Muscle of back (tissue), 13 donors: ENCODE measurements around the gene IMMP1L. TPM values are rescaled to one million over a fixed set of nuclear protein-coding genes. Genes with fewer than 3 reads are reported as not detected.
A peak's percentile ranks its signal among the peaks of the same experiment; 100 is the strongest.
"Not testable (repeated sequence)": the region's sequence is repeated elsewhere in the genome, so short reads cannot be mapped to it uniquely, and the experiment has no call there.

Source experiments
- DNase-seq, 3 donors: peaks; one replicate each; pipeline versions ENCODE4 v3.0.0 to v3.0.0-alpha.2; 2013
- long read RNA-seq, 9 donors: transcript quantifications; one replicate each; lab custom pipeline, GENCODE V29; 2026
- polyA plus RNA-seq, 10 donors: library from polyadenylated mRNA; unstranded; fragments of 120-200 nt; gene quantifications; one replicate each; pipeline ENCODE4 v1.2.1, GENCODE V29; 2013; ENCODE audit not compliant: insufficient read length in 10 of 10

Gene IMMP1L, protein sequence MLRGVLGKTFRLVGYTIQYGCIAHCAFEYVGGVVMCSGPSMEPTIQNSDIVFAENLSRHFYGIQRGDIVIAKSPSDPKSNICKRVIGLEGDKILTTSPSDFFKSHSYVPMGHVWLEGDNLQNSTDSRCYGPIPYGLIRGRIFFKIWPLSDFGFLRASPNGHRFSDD
- 10 to 100 TPM; 24.0 to 32.2 (median 27.6) TPM for polyA plus RNA-seq
- long read RNA-seq, donor 1, transcript IMMP1L-213 (3 exons, 314 nt), result major isoform, 20 of 23 reads
- long read RNA-seq, donor 1, partial matches to known transcripts, result 0 of 23 reads
- long read RNA-seq, donor 1, other reads (novel, unspliced or antisense), result 0 of 23 reads
- long read RNA-seq, donor 2, transcript IMMP1L-213 (3 exons, 314 nt), result major isoform, 16 of 17 reads
- long read RNA-seq, donor 2, partial matches to known transcripts, result 0 of 17 reads
- long read RNA-seq, donor 2, other reads (novel, unspliced or antisense), result 0 of 17 reads
- long read RNA-seq, donor 3, partial matches to known transcripts, result 0 of 1 reads
- long read RNA-seq, donor 3, other reads (novel, unspliced or antisense), result 0 of 1 reads
- long read RNA-seq, donor 4, transcript IMMP1L-213 (3 exons, 314 nt), result major isoform, 17 of 19 reads
- long read RNA-seq, donor 4, partial matches to known transcripts, result 0 of 19 reads
- long read RNA-seq, donor 4, other reads (novel, unspliced or antisense), result 0 of 19 reads
- long read RNA-seq, donor 5, transcript IMMP1L-213 (3 exons, 314 nt), result major isoform, 23 of 30 reads
- long read RNA-seq, donor 5, partial matches to known transcripts, result 0 of 30 reads
- long read RNA-seq, donor 5, other reads (novel, unspliced or antisense), result 0 of 30 reads
- long read RNA-seq, donor 6, transcript IMMP1L-212 (2 exons, 463 nt), result minor isoform, 6 of 20 reads
- long read RNA-seq, donor 6, transcript IMMP1L-213 (3 exons, 314 nt), result major isoform, 13 of 20 reads
- long read RNA-seq, donor 6, partial matches to known transcripts, result 0 of 20 reads
- long read RNA-seq, donor 6, other reads (novel, unspliced or antisense), result 0 of 20 reads
- long read RNA-seq, donor 7, transcript IMMP1L-213 (3 exons, 314 nt), result major isoform, 9 of 12 reads
- long read RNA-seq, donor 7, partial matches to known transcripts, result 0 of 12 reads
- long read RNA-seq, donor 7, other reads (novel, unspliced or antisense), result 0 of 12 reads
- long read RNA-seq, donor 8, transcript IMMP1L-213 (3 exons, 314 nt), result major isoform, 8 of 10 reads
- long read RNA-seq, donor 8, partial matches to known transcripts, result 0 of 10 reads
- long read RNA-seq, donor 8, other reads (novel, unspliced or antisense), result 0 of 10 reads
- long read RNA-seq, donor 9, partial matches to known transcripts, result 0 of 1 reads
- long read RNA-seq, donor 9, other reads (novel, unspliced or antisense), result 0 of 1 reads

DNA sequence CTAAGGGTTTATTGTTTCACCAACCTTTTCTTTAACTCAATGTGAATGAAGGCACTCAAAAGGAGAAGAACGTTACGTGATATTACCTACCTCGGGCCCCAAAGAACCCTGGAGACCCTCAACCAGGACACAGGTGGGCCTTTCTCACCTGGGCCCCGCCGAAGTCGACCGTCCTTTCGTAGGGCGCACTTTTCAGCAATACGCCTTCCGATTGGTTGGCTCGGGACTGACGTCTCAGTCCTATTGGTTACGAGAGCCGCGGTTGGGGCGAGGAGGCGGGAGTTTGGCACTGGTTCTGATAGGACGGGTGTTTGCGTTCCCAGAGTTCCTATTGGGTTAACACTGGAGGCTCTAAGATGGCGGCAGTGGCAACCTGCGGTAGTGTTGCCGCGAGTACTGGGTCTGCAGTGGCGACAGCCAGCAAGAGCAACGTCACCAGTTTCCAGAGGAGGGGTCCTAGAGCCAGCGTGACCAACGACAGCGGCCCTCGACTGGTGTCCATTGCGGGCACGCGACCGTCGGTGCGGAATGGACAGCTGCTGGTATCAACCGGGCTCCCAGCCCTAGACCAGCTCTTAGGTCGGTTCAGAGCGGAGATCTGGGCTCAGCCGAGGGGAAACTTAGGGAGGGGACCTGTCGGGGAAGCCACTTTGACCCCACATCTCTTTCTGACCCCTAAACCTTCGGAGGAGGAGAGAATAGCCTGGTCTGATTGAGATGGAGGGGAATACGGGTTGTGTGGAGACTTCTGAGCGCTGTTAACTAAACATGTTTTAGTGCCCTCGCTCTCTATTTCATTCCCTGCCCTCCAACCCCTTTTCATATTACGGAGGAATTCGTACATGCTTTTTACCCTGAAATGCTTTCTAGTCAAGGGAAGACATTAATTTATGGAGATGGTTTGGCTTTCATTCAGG, at the start of gene IMMP1L, which contains the start of gene ELP4:
IMMP1L (minus strand) TSS at position 194 of the 917 bp plus-strand sequence. CDS start 46,346 bp downstream, outside the sequence.
ELP4 (plus strand) TSS at position 339 of the 917 bp plus-strand sequence; CDS start at position 357, 18 bp downstream.
- peak; percentile 97 to 99 (median 98) for DNase-seq

GRCh38 chr11:31558001-31558400, 48.6 kb upstream of the IMMP1L start:
- peak in 2 of 3 donors; percentile 1 to 14 for DNase-seq

- no peak for DNase-seq
Observed at GRCh38 chr11:31555938-31556337, 46.5 kb upstream of the IMMP1L start.

GRCh38 chr11:31542862-31543261, 33.4 kb upstream of the IMMP1L start:
- DNase-seq, result no peak

GRCh38 chr11:31535479-31535878, 26.1 kb upstream of the IMMP1L start:
- DNase-seq, result no peak

DNA sequence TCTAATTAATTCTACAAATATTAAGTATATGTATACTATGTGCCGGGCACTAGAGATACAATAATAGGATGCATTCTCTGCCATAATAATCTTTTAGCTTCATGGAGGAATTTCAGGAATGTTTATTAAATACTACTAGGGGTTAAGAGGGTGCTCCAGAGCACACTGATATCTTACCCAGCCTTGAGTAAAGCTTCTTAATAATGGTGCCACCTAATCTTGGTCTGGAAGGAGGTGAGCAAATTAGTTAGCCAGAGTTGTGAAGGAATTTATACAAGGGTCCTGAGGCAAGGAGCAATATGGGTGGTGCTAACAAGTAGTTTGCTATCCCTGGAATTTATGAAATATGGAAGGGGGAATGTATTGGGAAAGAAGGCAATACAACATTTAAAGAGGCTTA, 21.9 kb upstream of the IMMP1L start:
- no peak for DNase-seq

GRCh38 chr11:31529701-31530100, 20.3 kb upstream of the IMMP1L start:
- no peak for DNase-seq

GRCh38 chr11:31529189-31529588, 19.8 kb upstream of the IMMP1L start:
- no peak for DNase-seq

DNA sequence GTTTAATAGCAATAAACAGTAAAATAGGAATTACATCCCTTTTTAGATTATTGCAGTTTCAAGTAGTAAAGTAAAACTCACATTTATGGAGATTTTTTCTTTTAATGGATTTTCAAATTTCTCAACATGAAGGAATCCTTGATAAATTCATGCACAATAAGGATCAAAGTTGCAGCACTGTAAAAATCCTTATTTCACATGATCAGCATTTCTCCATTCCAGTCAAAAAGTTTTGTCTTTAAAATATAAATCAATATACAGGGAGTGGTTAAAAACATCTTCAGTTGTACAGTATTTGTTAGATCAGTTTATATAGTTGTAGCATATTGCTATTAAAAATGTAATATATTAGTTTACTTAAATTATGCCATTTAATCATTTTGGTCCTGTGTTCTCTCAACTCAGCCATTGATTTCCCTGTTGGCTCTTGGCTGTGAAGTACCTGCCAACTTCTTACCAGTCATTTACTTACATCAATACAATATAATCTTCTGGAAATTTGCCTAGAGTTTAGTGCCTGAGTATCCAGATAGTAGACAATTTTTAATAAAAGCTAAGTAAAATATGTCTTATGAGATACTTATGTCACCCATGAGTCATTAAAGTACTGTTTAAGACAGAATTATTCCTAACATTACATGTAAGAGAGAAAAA, 12.2 kb upstream of the IMMP1L start:
- DNase-seq, result no peak

DNA sequence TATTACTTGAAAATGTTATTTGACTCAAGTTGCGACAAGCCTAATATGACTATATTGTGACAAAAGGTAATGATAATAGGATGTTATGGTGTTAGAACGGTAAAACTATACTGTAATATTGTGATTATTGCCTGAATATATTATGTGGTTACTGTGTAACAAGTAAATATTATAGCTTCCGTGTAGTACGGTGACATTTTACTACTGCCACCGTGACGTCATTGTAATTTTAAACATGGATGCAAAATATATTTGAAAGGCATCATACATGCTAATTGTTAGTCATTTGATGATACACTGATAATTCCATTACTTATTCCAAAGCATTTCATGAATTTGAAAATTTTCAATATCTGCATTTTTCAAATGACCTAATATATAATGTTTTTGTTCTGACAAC, 2.7 kb upstream of the IMMP1L start:
- DNase-seq, result no peak

GRCh38 chr11:31509051-31509428, 382 bp downstream of the IMMP1L start:
- no peak for DNase-seq

- DNase-seq, result no peak
Observed at GRCh38 chr11:31500560-31500959, 8.9 kb downstream of the IMMP1L start.

DNA sequence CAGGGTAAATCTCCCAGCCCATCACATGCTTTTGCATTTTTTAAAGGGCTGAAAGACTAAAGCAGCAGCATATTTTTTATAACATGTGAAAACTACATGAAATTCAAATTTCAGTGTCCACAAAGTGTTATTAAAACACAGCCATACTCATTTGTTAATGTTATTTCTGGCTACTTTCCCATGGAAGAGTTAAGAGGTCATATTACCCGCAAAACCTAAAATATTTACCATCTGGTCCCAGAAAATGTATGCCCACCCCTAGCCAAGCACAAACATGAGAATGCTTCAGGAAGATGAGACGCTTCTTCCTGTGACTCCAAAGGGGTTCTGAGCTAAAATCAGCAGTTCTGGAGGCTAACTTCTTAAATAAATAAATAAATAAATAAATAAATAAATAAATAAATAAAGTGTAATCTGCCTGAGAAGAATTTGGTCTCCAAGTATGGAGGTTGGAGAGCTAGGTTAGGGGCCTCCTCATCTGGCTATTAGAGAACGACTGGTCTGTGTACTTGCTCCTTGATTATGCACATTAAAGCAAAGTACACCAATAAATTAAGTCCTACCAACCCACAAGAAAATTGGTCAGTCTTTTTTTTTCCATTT, 9.7 kb downstream of the IMMP1L start:
- DNase-seq, result no peak

DNA sequence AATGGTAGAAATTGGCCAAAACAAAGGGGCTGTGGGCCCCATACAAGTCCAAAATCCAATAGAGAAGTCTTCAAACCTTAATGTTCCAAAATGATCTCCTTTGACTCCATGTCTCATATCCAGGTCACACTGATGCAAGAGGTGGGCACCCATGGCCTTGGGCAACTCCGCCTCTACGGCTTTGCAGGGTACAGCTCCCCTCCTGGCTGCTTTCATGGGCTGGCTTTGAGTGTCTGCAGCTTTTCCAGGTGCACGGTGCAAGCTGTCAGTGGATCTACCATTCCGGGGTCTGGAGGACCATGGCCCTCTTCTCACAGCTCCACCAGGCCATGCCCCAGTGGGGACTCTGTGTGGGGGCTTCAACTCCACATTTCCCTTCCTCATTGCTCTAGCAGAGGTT, 15.7 kb downstream of the IMMP1L start:
- DNase-seq, result not testable (repeated sequence)

GRCh38 chr11:31493235-31493634, 16.2 kb downstream of the IMMP1L start:
- no peak for DNase-seq

DNA sequence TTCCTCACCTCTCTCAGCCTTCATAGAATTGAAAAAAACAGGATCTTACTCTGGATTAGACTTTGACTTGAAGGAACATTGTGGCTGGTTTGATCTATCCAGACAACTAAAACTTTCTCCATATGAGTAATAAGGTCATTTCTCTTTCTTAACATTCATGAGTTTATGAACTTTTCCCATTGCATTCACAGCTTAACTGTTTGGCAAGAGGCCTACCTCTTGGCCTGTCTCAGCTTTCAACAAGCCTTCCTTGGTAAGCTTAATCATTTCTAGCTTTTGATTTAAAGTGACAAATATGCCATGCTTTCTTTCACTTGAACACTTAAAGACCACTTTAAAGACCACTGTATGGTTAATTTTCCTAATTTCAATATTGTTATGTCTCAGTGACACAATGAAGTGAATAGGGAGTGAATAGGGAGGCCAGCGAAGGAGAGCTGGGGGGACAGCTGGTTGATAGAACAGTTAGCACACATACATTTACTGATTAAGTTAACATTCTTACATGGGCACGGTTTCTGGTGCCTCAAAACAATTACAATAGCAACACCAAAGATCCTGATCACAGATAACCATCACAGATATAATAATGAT, 17.0 kb downstream of the IMMP1L start:
- no peak for DNase-seq

DNA sequence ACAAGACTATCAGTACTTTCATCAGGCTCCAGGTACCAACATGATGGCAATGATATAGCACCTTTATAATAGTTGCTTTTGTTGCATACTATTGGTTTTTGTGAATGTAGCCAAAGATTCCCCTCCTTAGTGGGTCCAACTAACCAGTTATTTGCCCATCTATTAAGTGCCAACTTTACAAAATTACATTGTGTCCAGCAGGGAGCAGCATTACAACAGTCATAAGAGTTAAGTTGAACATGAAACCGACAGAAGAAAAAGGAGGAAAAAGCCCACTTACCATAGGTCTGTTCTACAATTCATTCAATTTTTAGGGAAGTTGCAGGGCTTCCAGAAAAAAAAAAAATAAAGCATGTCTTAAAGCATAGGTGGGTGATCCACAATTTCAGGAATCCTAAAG, 21.6 kb downstream of the IMMP1L start:
- DNase-seq, result peak; percentile 15 to 32 (median 22)

DNA sequence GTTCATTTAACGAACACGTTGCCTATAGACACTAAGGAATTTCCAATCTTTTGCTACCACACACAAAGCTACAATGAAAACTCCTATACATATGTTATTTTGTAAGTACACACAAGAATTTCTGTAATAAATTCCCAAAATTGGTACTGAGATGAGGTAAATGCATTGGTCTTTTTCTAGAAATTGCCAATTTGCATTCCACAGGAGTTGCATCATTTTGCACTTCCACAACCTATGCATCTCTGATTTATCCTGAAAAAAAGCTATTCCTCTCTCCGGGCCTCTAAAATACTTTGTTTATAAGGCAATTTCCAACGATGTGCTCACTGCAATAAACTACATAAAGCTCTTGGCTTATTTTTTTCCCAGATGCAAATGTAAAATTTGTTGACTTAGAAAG, 24.9 kb downstream of the IMMP1L start:
- DNase-seq, result no peak

- DNase-seq, result no peak
Observed at GRCh38 chr11:31480930-31481329, 28.5 kb downstream of the IMMP1L start.
